Measurements from ENCODE around the gene CD53. TPM values are rescaled to one million over a fixed set of nuclear protein-coding genes. Genes with fewer than 3 reads are reported as not detected.
A peak's percentile ranks its signal among the peaks of the same experiment; 100 is the strongest.

Gene CD53
- total and polyA plus RNA-seq, 9 of the 15 experiments (the other 6 are each of a cell fraction or from before 2014, with no cell fraction given), result 63.5 to 220 (median 131) TPM

DNA sequence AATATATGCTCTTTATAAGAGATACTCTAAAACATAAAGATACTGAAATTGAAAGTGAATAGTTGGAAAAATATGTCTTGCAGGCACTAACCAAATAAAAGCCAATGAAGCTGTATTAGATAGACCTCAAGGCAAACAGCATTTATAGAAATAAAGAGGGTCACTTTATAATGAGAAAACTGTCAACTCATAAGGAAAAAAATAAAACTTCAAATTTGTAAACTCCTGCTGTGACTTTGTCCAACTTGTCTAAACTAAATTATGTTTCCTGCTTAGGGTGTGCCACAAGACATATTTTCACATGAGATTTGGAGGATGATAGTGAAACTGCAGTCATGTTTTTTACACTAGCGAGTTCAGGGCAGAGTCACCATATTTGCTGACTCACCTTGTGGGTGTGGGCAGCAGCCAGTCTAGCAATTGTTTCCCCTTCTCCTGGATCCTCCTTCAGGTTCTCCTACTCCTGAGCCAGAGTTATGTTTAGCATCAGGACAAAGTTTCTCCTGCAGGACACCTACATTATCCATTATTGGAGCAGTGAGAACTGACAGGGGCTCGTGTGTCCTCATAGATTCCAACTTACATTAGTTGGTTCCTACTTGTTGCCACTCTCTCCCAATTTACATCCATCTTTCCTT is 43.8 kb downstream of the CD53 start (continued):
- TF ChIP-seq, protein P1, sequence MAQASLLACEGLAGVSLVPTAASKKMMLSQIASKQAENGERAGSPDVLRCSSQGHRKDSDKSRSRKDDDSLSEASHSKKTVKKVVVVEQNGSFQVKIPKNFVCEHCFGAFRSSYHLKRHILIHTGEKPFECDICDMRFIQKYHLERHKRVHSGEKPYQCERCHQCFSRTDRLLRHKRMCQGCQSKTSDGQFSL (CRISPR knock-in tag; IDR thresholded peaks at IDR 0.05), result no peak
- TF ChIP-seq, protein P1 (tag; IDR thresholded peaks at IDR 0.05), result no peak
- TF ChIP-seq ZNF583 (CRISPR knock-in tag; IDR thresholded peaks at IDR 0.05), result no peak
- no peak for TF ChIP-seq CHD2 (IDR thresholded peaks at IDR 0.05; ENCODE audit: low read depth, low read length)
- no peak for TF ChIP-seq ZNF41 (CRISPR knock-in tag; conservative IDR thresholded peaks at IDR 0.05)
- TF ChIP-seq, protein P2, sequence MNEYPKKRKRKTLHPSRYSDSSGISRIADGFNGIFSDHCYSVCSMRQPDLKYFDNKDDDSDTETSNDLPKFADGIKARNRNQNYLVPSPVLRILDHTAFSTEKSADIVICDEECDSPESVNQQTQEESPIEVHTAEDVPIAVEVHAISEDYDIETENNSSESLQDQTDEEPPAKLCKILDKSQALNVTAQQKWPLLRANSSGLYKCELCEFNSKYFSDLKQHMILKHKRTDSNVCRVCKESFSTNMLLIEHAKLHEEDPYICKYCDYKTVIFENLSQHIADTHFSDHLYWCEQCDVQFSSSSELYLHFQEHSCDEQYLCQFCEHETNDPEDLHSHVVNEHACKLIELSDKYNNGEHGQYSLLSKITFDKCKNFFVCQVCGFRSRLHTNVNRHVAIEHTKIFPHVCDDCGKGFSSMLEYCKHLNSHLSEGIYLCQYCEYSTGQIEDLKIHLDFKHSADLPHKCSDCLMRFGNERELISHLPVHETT (CRISPR knock-in tag; conservative IDR thresholded peaks at IDR 0.05 in 1 of 2, IDR thresholded peaks at IDR 0.05 in 1 of 2), result no peak; a peak in 1 of 4 replicates
- no peak for TF ChIP-seq CBX2 (IDR thresholded peaks at IDR 0.05; ENCODE audit: insufficient read depth, low read length, poor library complexity, severe bottlenecking)
- no peak; the same call in 1 of the 2 replicates for TF ChIP-seq PHF8 (IDR thresholded peaks at IDR 0.05; ENCODE audit: borderline replicate concordance, low read length)
- TF ChIP-seq, protein P3, sequence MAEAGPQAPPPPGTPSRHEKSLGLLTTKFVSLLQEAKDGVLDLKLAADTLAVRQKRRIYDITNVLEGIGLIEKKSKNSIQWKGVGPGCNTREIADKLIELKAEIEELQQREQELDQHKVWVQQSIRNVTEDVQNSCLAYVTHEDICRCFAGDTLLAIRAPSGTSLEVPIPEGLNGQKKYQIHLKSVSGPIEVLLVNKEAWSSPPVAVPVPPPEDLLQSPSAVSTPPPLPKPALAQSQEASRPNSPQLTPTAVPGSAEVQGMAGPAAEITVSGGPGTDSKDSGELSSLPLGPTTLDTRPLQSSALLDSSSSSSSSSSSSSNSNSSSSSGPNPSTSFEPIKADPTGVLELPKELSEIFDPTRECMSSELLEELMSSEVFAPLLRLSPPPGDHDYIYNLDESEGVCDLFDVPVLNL (CRISPR knock-in tag; IDR thresholded peaks at IDR 0.05; ENCODE audit: low read depth), result no peak
- no peak; the same call in 1 of the 2 replicates for TF ChIP-seq ZNF324 (CRISPR knock-in tag; IDR thresholded peaks at IDR 0.05)
- TF ChIP-seq ATF1 (CRISPR knock-in tag; IDR thresholded peaks at IDR 0.05), result no peak
- TF ChIP-seq ATF1 (tag; IDR thresholded peaks at IDR 0.05), result peak; percentile 54
- TF ChIP-seq, protein P4, sequence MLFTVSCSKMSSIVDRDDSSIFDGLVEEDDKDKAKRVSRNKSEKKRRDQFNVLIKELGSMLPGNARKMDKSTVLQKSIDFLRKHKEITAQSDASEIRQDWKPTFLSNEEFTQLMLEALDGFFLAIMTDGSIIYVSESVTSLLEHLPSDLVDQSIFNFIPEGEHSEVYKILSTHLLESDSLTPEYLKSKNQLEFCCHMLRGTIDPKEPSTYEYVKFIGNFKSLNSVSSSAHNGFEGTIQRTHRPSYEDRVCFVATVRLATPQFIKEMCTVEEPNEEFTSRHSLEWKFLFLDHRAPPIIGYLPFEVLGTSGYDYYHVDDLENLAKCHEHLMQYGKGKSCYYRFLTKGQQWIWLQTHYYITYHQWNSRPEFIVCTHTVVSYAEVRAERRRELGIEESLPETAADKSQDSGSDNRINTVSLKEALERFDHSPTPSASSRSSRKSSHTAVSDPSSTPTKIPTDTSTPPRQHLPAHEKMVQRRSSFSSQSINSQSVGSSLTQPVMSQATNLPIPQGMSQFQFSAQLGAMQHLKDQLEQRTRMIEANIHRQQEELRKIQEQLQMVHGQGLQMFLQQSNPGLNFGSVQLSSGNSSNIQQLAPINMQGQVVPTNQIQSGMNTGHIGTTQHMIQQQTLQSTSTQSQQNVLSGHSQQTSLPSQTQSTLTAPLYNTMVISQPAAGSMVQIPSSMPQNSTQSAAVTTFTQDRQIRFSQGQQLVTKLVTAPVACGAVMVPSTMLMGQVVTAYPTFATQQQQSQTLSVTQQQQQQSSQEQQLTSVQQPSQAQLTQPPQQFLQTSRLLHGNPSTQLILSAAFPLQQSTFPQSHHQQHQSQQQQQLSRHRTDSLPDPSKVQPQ (CRISPR knock-in tag; IDR thresholded peaks at IDR 0.05; ENCODE audit: borderline replicate concordance), result no peak
- TF ChIP-seq TAF15 (IDR thresholded peaks at IDR 0.05; ENCODE audit: low read depth, low read length), result no peak
- TF ChIP-seq ZNF143 (CRISPR knock-in tag; IDR thresholded peaks at IDR 0.05), result no peak
- 0 out of 2 replicates have a peak, but pooled peaks have one; percentile 67 for TF ChIP-seq ZNF696 (CRISPR knock-in tag; conservative IDR thresholded peaks at IDR 0.05)
- TF ChIP-seq ILK (tag; IDR thresholded peaks at IDR 0.05; ENCODE audit: borderline replicate concordance, low read depth), result no peak
- TF ChIP-seq MCM2 (IDR thresholded peaks at IDR 0.05; ENCODE audit: low read depth), result no peak
- no peak for TF ChIP-seq HSF4 (CRISPR knock-in tag; IDR thresholded peaks at IDR 0.05; ENCODE audit: borderline replicate concordance)
- no peak for TF ChIP-seq SPI1 (IDR thresholded peaks at IDR 0.05; ENCODE audit: borderline replicate concordance, low read depth, low read length)

All from K562 (cell line).